Measurements from ENCODE around the gene FYTTD1.

- no peak for TF ChIP-seq CTCF (IDR thresholded peaks at IDR 0.05)
- TF ChIP-seq EZH2 (IDR thresholded peaks at IDR 0.05; ENCODE audit: borderline replicate concordance, insufficient read depth, low read depth, low read length, poor library complexity, severe bottlenecking), result no peak
Observed at GRCh38 chr3:197713477-197713822, 36.2 kb upstream of the FYTTD1 start.

All from B cell (primary cell).